ENCODE results near the gene SH2D6. TPM values are rescaled to one million over a fixed set of nuclear protein-coding genes. Genes with fewer than 3 reads are reported as not detected.
A peak's percentile ranks its signal among the peaks of the same experiment; 100 is the strongest.

Gene SH2D6
- total and polyA plus RNA-seq, 2 of the 8 experiments (the other 6 are each of a cell fraction or from before 2014, with no cell fraction given) = 0.42 TPM; not detected in 1

DNA sequence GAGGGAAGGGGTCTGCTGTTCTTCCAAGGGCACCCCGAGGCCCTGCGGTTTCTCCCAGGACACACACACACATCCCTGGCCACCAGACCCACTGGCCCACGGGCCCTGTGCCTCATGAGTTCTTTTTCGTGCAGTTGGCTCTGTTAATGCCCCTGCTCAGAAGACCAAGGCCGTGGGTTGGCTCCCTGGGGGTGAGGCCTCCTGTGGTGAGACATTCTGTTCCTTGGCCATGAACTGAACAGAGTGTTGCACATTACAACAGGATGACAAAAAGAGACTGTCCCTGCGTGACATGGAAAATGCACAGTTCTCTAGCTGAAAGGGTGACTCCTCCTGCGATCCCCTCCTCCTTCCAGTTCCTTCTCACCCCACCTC, 30.7 kb downstream of the SH2D6 start:
- H2BK20ac ChIP-seq (ENCODE audit: low read length) = no peak overlapping the region
- H3K27me3 ChIP-seq (replicated peaks in 1 of 4; ENCODE audit: control insufficient read depth in 3 of 4, extremely low read depth in 1 of 4, insufficient read depth in 3 of 4, low read length in 3 of 4) = no peaks in the 10 kb centered on the region
- no peaks in the 10 kb centered on the region for H3K79me1 ChIP-seq (ENCODE audit: low read depth, low read length)
- ChIA-PET POLR2A (ENCODE audit: partially characterized antibody) (interaction anchor here (7.3 to 55.3 kb wide), 2 partner anchors 14 to 98 kb away, joined by 46 to 1889 read pairs; partner anchors contain the start of genes GGCX and MAT2A), CTCF (ENCODE audit: partially characterized antibody) (interaction anchor here (1.2 to 1.3 kb wide), 2 partner anchors 15 to 20 kb away, joined by 4 read pairs; no protein-coding TSS in a partner anchor)
- no peak overlapping the region for H2BK15ac ChIP-seq (ENCODE audit: low read length)
- peak overlapping the region; percentile 29; the same call in 1 of the 2 replicates for H4K8ac ChIP-seq (ENCODE audit: extremely low read depth, insufficient read depth, low read length)
- TF ChIP-seq, protein P1, sequence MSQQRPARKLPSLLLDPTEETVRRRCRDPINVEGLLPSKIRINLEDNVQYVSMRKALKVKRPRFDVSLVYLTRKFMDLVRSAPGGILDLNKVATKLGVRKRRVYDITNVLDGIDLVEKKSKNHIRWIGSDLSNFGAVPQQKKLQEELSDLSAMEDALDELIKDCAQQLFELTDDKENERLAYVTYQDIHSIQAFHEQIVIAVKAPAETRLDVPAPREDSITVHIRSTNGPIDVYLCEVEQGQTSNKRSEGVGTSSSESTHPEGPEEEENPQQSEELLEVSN (IDR thresholded peaks at IDR 0.05) = no peak
- no peak for TF ChIP-seq SIX5 (IDR thresholded peaks at IDR 0.05; ENCODE audit: low read depth, low read length)
- no peak for TF ChIP-seq BRCA1 (IDR thresholded peaks at IDR 0.05; ENCODE audit: low read depth, low read length)
- no peak for TF ChIP-seq BCL11A (IDR thresholded peaks at IDR 0.05; ENCODE audit: low read depth in 2 of 2, low read length in 2 of 2)
- TF ChIP-seq, protein P2, sequence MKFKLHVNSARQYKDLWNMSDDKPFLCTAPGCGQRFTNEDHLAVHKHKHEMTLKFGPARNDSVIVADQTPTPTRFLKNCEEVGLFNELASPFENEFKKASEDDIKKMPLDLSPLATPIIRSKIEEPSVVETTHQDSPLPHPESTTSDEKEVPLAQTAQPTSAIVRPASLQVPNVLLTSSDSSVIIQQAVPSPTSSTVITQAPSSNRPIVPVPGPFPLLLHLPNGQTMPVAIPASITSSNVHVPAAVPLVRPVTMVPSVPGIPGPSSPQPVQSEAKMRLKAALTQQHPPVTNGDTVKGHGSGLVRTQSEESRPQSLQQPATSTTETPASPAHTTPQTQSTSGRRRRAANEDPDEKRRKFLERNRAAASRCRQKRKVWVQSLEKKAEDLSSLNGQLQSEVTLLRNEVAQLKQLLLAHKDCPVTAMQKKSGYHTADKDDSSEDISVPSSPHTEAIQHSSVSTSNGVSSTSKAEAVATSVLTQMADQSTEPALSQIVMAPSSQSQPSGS (IDR thresholded peaks at IDR 0.05; ENCODE audit: low read length) = no peak
- no peak for TF ChIP-seq SP1 (IDR thresholded peaks at IDR 0.05; ENCODE audit: low read depth, low read length)
- TF ChIP-seq RFX5 (IDR thresholded peaks at IDR 0.05; ENCODE audit: borderline replicate concordance, low read depth, low read length) = no peak
- H2BK12ac ChIP-seq (ENCODE audit: low read depth, low read length) = no peak overlapping the region
- no peak overlapping the region for H3K56ac ChIP-seq (replicated peaks; ENCODE audit: insufficient read length, low read depth, low read length)
- H4K5ac ChIP-seq (ENCODE audit: insufficient read length, low read depth, low read length) = no peak overlapping the region
- no peaks in the 10 kb centered on the region for H3K79me2 ChIP-seq (ENCODE audit: control insufficient read depth in 1 of 2, insufficient read depth in 2 of 2, low read length in 2 of 2)
- H3K23ac ChIP-seq (ENCODE audit: insufficient read length) = no peak overlapping the region
- WGBS, 2 experiments (ENCODE audit: extremely low coverage in 1 of 2, insufficient coverage in 1 of 2, insufficient read length in 1 of 2, insufficient replicate concordance in 2 of 2, low coverage in 1 of 2, low lambda C conversion rate in 2 of 2, missing lambda C conversion rate in 1 of 2) = 85% methylated on average over 6 of the region's 7 CpGs; no CpG with 5 or more reads in 1 of the 2 experiments
- FAIRE-seq (no peak), DNase-seq (ENCODE audit: low read depth in 1 of 2, low spot score in 2 of 2) (no peak)
- H2AK5ac ChIP-seq (ENCODE audit: low read depth, low read length) = no peak overlapping the region
- H4K91ac ChIP-seq (replicated peaks; ENCODE audit: insufficient read length, low read length) = no peak overlapping the region
- no peak overlapping the region for H2AFZ ChIP-seq (ENCODE audit: low read length)
- H3K9ac ChIP-seq (replicated peaks in 1 of 4; ENCODE audit: extremely low read depth in 1 of 4, low read depth in 3 of 4, low read length in 3 of 4) = no peak overlapping the region
- no peaks in the 10 kb centered on the region for H3K23me2 ChIP-seq (ENCODE audit: low read depth, low read length)
- H3K4me2 ChIP-seq (ENCODE audit: insufficient read depth in 1 of 2, low read depth in 2 of 2, low read length in 2 of 2) = no peak overlapping the region
- H4K20me1 ChIP-seq (replicated peaks in 1 of 2; ENCODE audit: control insufficient read depth in 1 of 2, insufficient read depth in 2 of 2, low read length in 2 of 2) = no peaks in the 10 kb centered on the region
- no peaks in the 10 kb centered on the region for H3K36me3 ChIP-seq (ENCODE audit: control insufficient read depth in 2 of 4, insufficient read depth in 4 of 4, low read length in 3 of 4)
- no peak overlapping the region for H3K4ac ChIP-seq (replicated peaks; ENCODE audit: insufficient read length, low read depth, low read length)
- H2BK120ac ChIP-seq (replicated peaks; ENCODE audit: low read depth, low read length) = no peak overlapping the region
- no peak overlapping the region for H3K14ac ChIP-seq (ENCODE audit: insufficient read length)
- H3K27ac ChIP-seq (ENCODE audit: low read depth, low read length) = no peak overlapping the region
- H3K18ac ChIP-seq (ENCODE audit: extremely low read depth, low read length) = no peak overlapping the region
- H3K4me3 ChIP-seq (ENCODE audit: extremely low read depth in 1 of 4, insufficient read depth in 2 of 4, low read depth in 3 of 4, low read length in 4 of 4) = no peak overlapping the region
- H3K9me3 ChIP-seq (ENCODE audit: insufficient read depth in 2 of 2, low read depth in 1 of 2, low read length in 1 of 2) = no peaks in the 10 kb centered on the region
- H3K4me1 ChIP-seq (replicated peaks in 1 of 4; ENCODE audit: control insufficient read depth in 3 of 4, insufficient read depth in 4 of 4, low read length in 3 of 4) = peaks cover 0 to 5% (median 1%) of the 10 kb centered on the region in 4 experiments; a peak in 3 of 7 replicates
- H2BK5ac ChIP-seq (ENCODE audit: low read depth, low read length) = 0 out of 2 replicates have a peak overlapping the region, but pooled peaks have one; percentile 24

Measured in H1 (cell line).